ENCODE data around the gene TAS2R31. TPM values are rescaled to one million over a fixed set of nuclear protein-coding genes. Genes with fewer than 3 reads are reported as not detected.

TAS2R31 gene
- total and polyA plus RNA-seq, 2 of the 13 experiments (the other 11 are each of a cell fraction or from before 2014, with no cell fraction given), result 0.96 to 6.5 TPM

- TF ChIP-seq THAP9 (CRISPR knock-in tag; IDR thresholded peaks at IDR 0.05; ENCODE audit: borderline replicate concordance) (no peak), IRF1 (CRISPR knock-in tag; IDR thresholded peaks at IDR 0.05; ENCODE audit: low read depth) (no peak), REXO4 (CRISPR knock-in tag; IDR thresholded peaks at IDR 0.05; ENCODE audit: borderline replicate concordance) (no peak), ZNF740 (CRISPR knock-in tag; IDR thresholded peaks at IDR 0.05) (no peak), ZXDC (CRISPR knock-in tag; IDR thresholded peaks at IDR 0.05) (no peak), ZNF737 (CRISPR knock-in tag; IDR thresholded peaks at IDR 0.05; ENCODE audit: borderline replicate concordance) (no peak), ZNF556 (CRISPR knock-in tag; IDR thresholded peaks at IDR 0.05; ENCODE audit: borderline replicate concordance) (peak; percentile 83), REST (IDR thresholded peaks at IDR 0.05; ENCODE audit: borderline replicate concordance in 1 of 2, low read depth in 1 of 2, low read length in 2 of 2) (peak in 1 of 2 experiments; percentile 42; a peak in 1 of 4 replicates), ZFP41 (CRISPR knock-in tag; IDR thresholded peaks at IDR 0.05; ENCODE audit: borderline replicate concordance) (no peak), ZBTB25 (CRISPR knock-in tag; IDR thresholded peaks at IDR 0.05) (no peak), ZNF430 (CRISPR knock-in tag; IDR thresholded peaks at IDR 0.05) (peak; percentile 60), ZNF749 (CRISPR knock-in tag; IDR thresholded peaks at IDR 0.05; ENCODE audit: borderline replicate concordance) (no peak), ZNF510 (CRISPR knock-in tag; IDR thresholded peaks at IDR 0.05; ENCODE audit: low read depth) (no peak)
Measured at GRCh38 chr12:11015775-11016430, 15.3 kb downstream of the TAS2R31 start (continued).
